CD14-positive monocyte (primary cell): ENCODE data around the gene GPATCH4. TPM values are rescaled to one million over a fixed set of nuclear protein-coding genes. Genes with fewer than 3 reads are reported as not detected.

Experiments
- DNase-seq, 3 donors: peaks; one replicate each; pipeline ENCODE4 v3.0.0-alpha.2; 2011 to 2022
- H2AFZ ChIP-seq: 2 replicates; pipeline ENCODE4 v1.6.0; 2012; ENCODE audit warnings: mild to moderate bottlenecking, low read depth, low read length, inconsistent platforms; ENCODE audit not compliant: insufficient read depth, poor library complexity, severe bottlenecking
- H3K27ac ChIP-seq, 2 donors: 1 replicate in 1 of 2; 2 replicates in 1 of 2; pipeline ENCODE4 v1.5.1; 2012 to 2013; ENCODE audit warnings: low read length in 2 of 2, control low read depth in 1 of 2, inconsistent platforms in 1 of 2, low read depth in 1 of 2, mild to moderate bottlenecking in 1 of 2
- H3K27me3 ChIP-seq, 2 donors: one replicate each; pipeline versions ENCODE4 v1.6.0 to v1.6.1; 2011 to 2013; ENCODE audit warnings: low read length in 2 of 2; ENCODE audit not compliant: control insufficient read depth in 2 of 2, insufficient read depth in 2 of 2
- H3K36me3 ChIP-seq, 2 donors: replicated peaks in 1 of 2; 1 replicate in 1 of 2; 2 replicates in 1 of 2; pipeline versions ENCODE4 v1.5.1 to v1.6.1; 2012 to 2013; ENCODE audit warnings: low read length in 2 of 2, control low read depth in 1 of 2, inconsistent platforms in 1 of 2, mild to moderate bottlenecking in 1 of 2; ENCODE audit not compliant: insufficient read depth in 2 of 2, control insufficient read depth in 1 of 2
- H3K4me1 ChIP-seq, 2 donors: 1 replicate in 1 of 2; 2 replicates in 1 of 2; pipeline versions ENCODE4 v1.5.1 to v1.6.1; 2012 to 2013; ENCODE audit warnings: low read length in 2 of 2, control low read depth in 1 of 2, inconsistent platforms in 1 of 2, mild to moderate bottlenecking in 1 of 2, moderate library complexity in 1 of 2; ENCODE audit not compliant: insufficient read depth in 2 of 2, control insufficient read depth in 1 of 2
- H3K4me2 ChIP-seq: replicated peaks from 2 replicates; pipeline ENCODE3; 2012; ENCODE audit warnings: low read length, moderate library complexity, mild to moderate bottlenecking; ENCODE audit not compliant: poor library complexity, severe bottlenecking; ENCODE audit errors: extremely low read depth
- H3K4me3 ChIP-seq, 3 experiments: fragments of 200-600 bp in 1 of 3; sonication (generic) in 1 of 3; replicated peaks in 1 of 3; 1 replicate in 2 of 3; 2 replicates in 1 of 3; pipeline ENCODE4 v1.5.1; 2011 to 2013; ENCODE audit warnings: low read length in 3 of 3, mild to moderate bottlenecking in 3 of 3, control low read depth in 2 of 3, low read depth in 2 of 3, inconsistent platforms in 1 of 3, moderate library complexity in 1 of 3
- H3K79me2 ChIP-seq: 2 replicates; pipeline ENCODE4 v1.6.0; 2012; ENCODE audit warnings: mild to moderate bottlenecking, control low read depth, inconsistent platforms, low read length, moderate library complexity; ENCODE audit not compliant: insufficient read depth
- H3K9ac ChIP-seq: 2 replicates; pipeline ENCODE4 v1.6.0; 2017; ENCODE audit warnings: low read length, mild to moderate bottlenecking; ENCODE audit not compliant: insufficient read depth, poor library complexity, severe bottlenecking
- H3K9me3 ChIP-seq, 2 donors: replicated peaks in 1 of 2; 1 replicate in 1 of 2; 2 replicates in 1 of 2; pipeline versions ENCODE4 v1.5.1 to v1.6.1; 2012 to 2013; ENCODE audit warnings: low read length in 2 of 2, control low read depth in 1 of 2; ENCODE audit not compliant: control insufficient read depth in 1 of 2, insufficient read depth in 1 of 2
- H4K20me1 ChIP-seq: 2 replicates; pipeline ENCODE4 v1.6.0; 2012; ENCODE audit warnings: mild to moderate bottlenecking, low read length, control low read depth, moderate library complexity; ENCODE audit not compliant: insufficient read depth
- H3K27ac Mint-ChIP-seq, 7 donors: one replicate each; pipeline ENCODE4 v1.8.0; 2020; ENCODE audit warnings: mild to moderate bottlenecking in 7 of 7, mixed read lengths in 7 of 7, moderate library complexity in 6 of 7, inconsistent platforms in 2 of 7
- H3K27me3 Mint-ChIP-seq, 3 donors: one replicate each; pipeline ENCODE4 v1.8.0; 2021 to 2022; ENCODE audit warnings: low read depth in 3 of 3, mild to moderate bottlenecking in 3 of 3, mixed read lengths in 3 of 3, moderate library complexity in 3 of 3, inconsistent platforms in 1 of 3
- H3K36me3 Mint-ChIP-seq, 2 donors: one replicate each; pipeline ENCODE4 v1.8.0; 2020; ENCODE audit warnings: mixed read lengths in 2 of 2, inconsistent platforms in 1 of 2, mild to moderate bottlenecking in 1 of 2
- H3K4me1 Mint-ChIP-seq: one replicate; pipeline ENCODE4 v1.8.0; 2020; ENCODE audit warnings: mild to moderate bottlenecking, mixed read lengths
- H3K4me3 Mint-ChIP-seq, 2 donors: one replicate each; pipeline ENCODE4 v1.8.0; 2020; ENCODE audit warnings: mild to moderate bottlenecking in 2 of 2, mixed read lengths in 2 of 2, moderate library complexity in 1 of 2
- H3K9me3 Mint-ChIP-seq, 7 donors: one replicate each; pipeline ENCODE4 v1.8.0; 2020 to 2022; ENCODE audit warnings: mixed read lengths in 7 of 7, mild to moderate bottlenecking in 6 of 7, moderate library complexity in 6 of 7, inconsistent platforms in 2 of 7
- CTCF ChIP-seq: fragments of 200-600 bp; IDR thresholded peaks from one replicate; pipeline ENCODE4 v1.8.0; 2022; ENCODE audit warnings: antibody characterized with exemption, mild to moderate bottlenecking
- WGBS: methylation state at CpG from one replicate; pipeline ENCODE4 v1.1.5; 2013; ENCODE audit warnings: missing lambda C conversion rate; ENCODE audit not compliant: insufficient coverage; 5-methylcytosine and 5-hydroxymethylcytosine counted together
- intact Hi-C, 2 donors: fragments of 100-400 bp; cut with micrococcal nuclease; formaldehyde crosslinking; loops; one replicate each; pipeline versions ENCODE4 v1.15.0 to v1.15.1; 2023
- polyA plus RNA-seq, 3 donors: library from polyadenylated mRNA; depleted of rRNA in 1 of 3; unstranded in 2 of 3; stranded (reverse) in 1 of 3; fragments of 300-500 nt in 2 of 3; fragments of >200 nt in 1 of 3; fragmentation: Illumina TruSeq in 2 of 3; gene quantifications; 1 replicate in 2 of 3; 2 replicates in 1 of 3; pipeline ENCODE4 v1.2.3, GENCODE V29; 2012 to 2021

Gene GPATCH4
- polyA plus RNA-seq, 3 donors: 2.6 to 5.3 (median 4.9) TPM

GRCh38 chr1:156643049-156643777 lies 41.9 kb upstream of the GPATCH4 start:
- peaks cover 8% of the 10 kb centered on the region for H3K4me1 Mint-ChIP-seq
- H3K27ac Mint-ChIP-seq: peak overlapping the region in 1 of 7 donors; percentile 41
- peaks cover 0 to 12% (median 3%) of the 10 kb centered on the region in 7 donors for H3K9me3 Mint-ChIP-seq
- Histone ChIP-seq H3K27ac (no peak overlapping the region), H3K9ac (no peak overlapping the region), H4K20me1 (no peaks in the 10 kb centered on the region), H3K36me3 (no peaks in the 10 kb centered on the region), H3K9me3 (peaks cover 0 to 26% of the 10 kb centered on the region in 2 donors), H3K4me3 (no peak overlapping the region), H3K4me1 (peaks cover 0 to 4% of the 10 kb centered on the region in 2 donors), H3K27me3 (peaks cover 46 to 98% of the 10 kb centered on the region in 2 donors), H2AFZ (no peak overlapping the region), H3K4me2 (no peak overlapping the region), H3K79me2 (no peaks in the 10 kb centered on the region)
- intact Hi-C loops: no loop called here
- peaks cover 89 to 99% (median 95%) of the 10 kb centered on the region in 3 donors for H3K27me3 Mint-ChIP-seq
- TF ChIP-seq CTCF: no peak
- peak overlapping the region in 1 of 2 donors; percentile 78 for H3K4me3 Mint-ChIP-seq
- DNase-seq: no peak
- H3K36me3 Mint-ChIP-seq: peaks cover 3 to 4% of the 10 kb centered on the region in 2 donors
- WGBS: no CpG with 5 or more reads among the region's 7 CpGs

GRCh38 chr1:156642265-156643048 lies 41.2 kb upstream of the GPATCH4 start:
- H3K4me1 ChIP-seq: peaks cover 0 to 4% of the 10 kb centered on the region in 2 donors
- H3K27me3 ChIP-seq: peaks cover 44 to 98% of the 10 kb centered on the region in 2 donors
- peaks cover 0 to 12% (median 3%) of the 10 kb centered on the region in 7 donors for H3K9me3 Mint-ChIP-seq
- DNase-seq: no peak
- peak overlapping the region; percentile 13 to 78 for H3K4me3 Mint-ChIP-seq
- no peak overlapping the region for H3K4me3 ChIP-seq
- H3K4me2 ChIP-seq: no peak overlapping the region
- intact Hi-C loops: no loop called here
- H3K79me2 ChIP-seq: no peaks in the 10 kb centered on the region
- no peaks in the 10 kb centered on the region for H4K20me1 ChIP-seq
- 12% methylated on average over 34 of the region's 40 CpGs for WGBS
- H3K36me3 Mint-ChIP-seq: peaks cover 3 to 4% of the 10 kb centered on the region in 2 donors
- no peak overlapping the region for H2AFZ ChIP-seq
- H3K27me3 Mint-ChIP-seq: peaks cover 87 to 97% (median 93%) of the 10 kb centered on the region in 3 donors
- peaks cover 0 to 26% of the 10 kb centered on the region in 2 donors for H3K9me3 ChIP-seq
- TF ChIP-seq CTCF: no peak
- peak overlapping the region in 1 of 7 donors; percentile 68 for H3K27ac Mint-ChIP-seq
- no peak overlapping the region for H3K9ac ChIP-seq
- no peaks in the 10 kb centered on the region for H3K36me3 ChIP-seq
- H3K4me1 Mint-ChIP-seq: peaks cover 8% of the 10 kb centered on the region
- H3K27ac ChIP-seq: no peak overlapping the region
